Nucleus accumbens (tissue), 56 donors: ENCODE data around the gene TIPIN.
"Not testable (repeated sequence)": the region's sequence is repeated elsewhere in the genome, so short reads cannot be mapped to it uniquely, and the experiment has no call there.

Experiments used
- DNase-seq, 56 donors: peaks; one replicate each; lab custom pipeline; 2025; lab: John Stamatoyannopoulos, UW

Gene TIPIN

GRCh38 chr15:66306381-66306780, 50.1 kb downstream of the TIPIN start:
- DNase-seq, result no peak

DNA sequence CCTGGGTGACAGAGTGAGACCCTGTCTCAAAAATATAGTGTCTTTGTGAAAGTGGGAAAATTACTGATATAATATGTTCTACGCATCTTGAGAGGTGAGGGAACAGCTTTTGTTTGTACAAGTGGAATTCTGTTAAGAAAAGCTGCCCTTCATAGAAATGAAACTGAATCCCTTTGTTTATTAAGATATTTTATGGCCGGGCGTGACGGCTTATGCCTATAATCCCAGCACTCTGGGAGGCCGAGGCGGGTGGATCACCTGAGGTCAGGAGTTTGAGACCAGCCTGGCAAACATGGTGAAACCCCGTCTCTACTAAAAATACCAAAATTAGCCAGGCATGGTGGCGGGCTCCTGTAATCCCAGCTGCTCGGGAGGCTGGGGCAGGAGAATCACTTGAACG, 52.1 kb downstream of the TIPIN start:
- not testable (repeated sequence) for DNase-seq

DNA sequence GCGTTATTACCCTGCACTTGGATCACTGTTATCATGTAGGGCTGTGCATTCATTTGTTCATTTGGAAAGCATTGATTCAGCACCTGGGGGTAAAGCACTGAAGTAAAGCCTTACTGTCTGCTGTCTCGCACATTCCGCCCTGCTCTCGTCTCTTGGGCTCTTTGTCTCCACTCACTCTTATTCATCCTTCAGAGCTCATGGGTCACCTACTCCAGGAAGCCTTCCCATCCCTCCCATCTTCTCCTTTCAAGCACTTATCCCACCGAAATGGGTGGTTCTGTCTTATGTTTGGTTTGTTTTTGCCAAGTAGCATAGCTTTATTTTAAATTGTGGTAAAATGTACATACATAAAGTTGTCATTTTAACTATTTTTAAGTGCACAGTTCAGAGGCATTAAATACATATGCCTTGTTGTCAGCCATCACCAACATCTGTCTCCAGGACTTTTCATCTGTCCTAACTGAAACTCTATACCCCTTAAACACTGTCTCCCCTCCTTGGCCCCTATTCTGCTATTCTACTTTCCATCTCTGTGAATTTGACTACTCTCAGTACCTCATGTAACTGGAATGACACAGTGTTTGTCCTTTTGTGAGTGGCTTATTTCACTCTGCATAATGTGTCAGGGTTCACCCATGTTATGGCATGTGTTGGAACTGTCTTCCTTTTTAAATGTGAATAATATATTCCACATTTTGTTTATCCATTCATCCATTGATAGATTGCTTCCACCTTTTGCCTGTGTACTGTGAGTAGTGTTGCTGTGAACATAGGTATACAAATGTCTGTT, 53.8 kb downstream of the TIPIN start:
- DNase-seq, result no peak

DNA sequence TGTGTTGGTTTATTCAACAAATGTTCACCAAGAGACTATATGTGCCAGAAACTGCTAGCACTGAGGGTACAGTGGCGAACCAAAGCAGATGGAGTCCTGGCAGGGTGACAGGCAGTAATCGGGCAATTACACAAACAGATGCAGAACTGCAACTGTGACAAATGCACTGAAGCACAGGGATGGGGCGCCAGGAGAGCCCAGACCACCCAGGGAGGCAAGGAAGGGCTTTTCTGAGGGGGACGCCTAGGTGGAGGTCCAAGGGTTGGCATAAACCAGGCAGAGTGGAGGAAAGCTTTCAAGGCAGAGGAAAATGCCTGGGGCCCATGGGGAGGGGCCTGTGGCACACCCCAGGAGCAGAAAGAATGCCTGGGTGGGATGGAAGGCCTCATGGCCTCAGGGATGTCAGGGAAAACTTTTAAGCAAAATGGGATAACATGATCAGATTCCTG, 57.7 kb downstream of the TIPIN start:
- no peak for DNase-seq

- no peak for DNase-seq
Measured at GRCh38 chr15:66296186-66296585, 60.3 kb downstream of the TIPIN start.

DNA sequence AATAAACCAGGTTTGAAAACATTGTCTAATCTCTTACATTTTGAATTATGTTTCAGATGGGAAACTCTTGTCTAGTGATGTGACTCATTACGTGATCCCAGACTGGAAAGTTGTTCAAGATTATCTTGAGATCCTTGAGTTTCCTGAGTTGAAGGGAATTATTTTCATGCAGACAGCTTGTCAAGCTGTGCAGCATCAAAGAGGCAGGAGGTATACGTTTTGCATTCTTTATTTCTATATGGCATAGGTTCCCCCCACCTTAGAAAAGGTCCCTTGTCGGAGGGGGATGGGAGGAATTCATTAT, 61.6 kb downstream of the TIPIN start:
- no peak for DNase-seq

GRCh38 chr15:66294157-66294931, 62.1 kb downstream of the TIPIN start:
- DNase-seq, result peak in 19 of 56 donors; percentile 13 to 65 (median 48)

- peak in 46 of 56 donors; percentile 19 to 85 (median 56) for DNase-seq
Measured at GRCh38 chr15:66293419-66294156, 62.9 kb downstream of the TIPIN start, which contains the start of gene DIS3L. DIS3L (plus strand) TSS chr15:66293568; CDS start chr15:66293597, 29 bp downstream.

GRCh38 chr15:66292571-66293418, 63.7 kb downstream of the TIPIN start:
- DNase-seq, result peak in 7 of 56 donors; percentile 4 to 67 (median 38)

DNA sequence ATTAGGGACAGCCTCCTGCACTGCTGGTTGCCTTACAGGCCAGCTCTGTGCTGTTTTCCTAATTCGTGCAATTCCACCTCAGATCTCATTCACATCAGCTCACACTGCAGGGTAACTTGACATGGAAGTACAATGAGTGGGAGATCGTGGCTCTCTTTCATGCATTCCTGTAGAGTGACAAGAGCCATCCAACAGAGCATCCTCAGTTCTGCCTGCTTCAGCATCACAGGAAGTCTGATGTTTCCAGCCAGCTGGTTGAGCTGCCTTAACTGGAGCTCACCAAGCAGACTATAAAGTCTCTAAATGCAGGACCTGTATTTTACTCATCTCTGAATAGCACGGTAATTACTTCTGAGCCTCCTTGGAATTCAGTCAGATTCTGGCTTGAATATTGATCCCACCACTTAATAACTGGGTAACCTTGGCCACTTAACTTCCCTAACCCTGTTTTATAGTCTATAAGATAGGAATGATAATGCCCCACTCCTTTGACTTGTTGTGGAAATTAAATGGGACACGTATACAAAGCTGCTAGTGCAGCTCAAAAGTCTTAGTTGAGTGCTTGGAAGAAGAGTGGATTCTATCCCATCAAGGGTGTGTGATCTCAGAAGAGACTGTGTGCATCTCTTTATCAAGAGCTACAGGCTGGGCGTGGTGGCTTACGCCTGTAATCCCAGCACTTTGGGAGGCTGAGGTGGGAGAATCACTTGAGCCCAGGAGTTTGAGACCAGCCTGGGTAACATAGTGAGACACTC, 64.5 kb downstream of the TIPIN start:
- DNase-seq, result no peak

DNA sequence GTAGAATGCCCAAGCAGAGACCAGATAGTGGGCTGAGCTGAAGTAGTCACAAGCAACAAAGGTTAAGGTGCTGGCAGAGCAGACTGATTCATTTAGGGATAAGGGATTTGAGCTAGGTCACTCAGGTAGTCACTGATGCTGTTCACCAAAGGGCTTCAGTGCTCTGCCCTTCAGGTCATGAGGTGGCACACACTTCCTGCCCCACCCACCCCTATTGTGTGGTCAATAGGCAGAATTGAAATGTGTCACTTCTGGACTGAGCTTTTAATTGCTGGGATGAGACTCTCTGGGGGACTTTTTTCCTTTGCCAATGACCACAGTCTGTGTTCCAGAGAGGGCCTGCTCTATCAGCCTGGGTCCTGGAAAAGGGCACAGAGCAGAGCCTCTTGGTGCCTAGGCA, 66.0 kb downstream of the TIPIN start:
- DNase-seq, result no peak

GRCh38 chr15:66290007-66290406, 66.5 kb downstream of the TIPIN start:
- DNase-seq, result no peak

DNA sequence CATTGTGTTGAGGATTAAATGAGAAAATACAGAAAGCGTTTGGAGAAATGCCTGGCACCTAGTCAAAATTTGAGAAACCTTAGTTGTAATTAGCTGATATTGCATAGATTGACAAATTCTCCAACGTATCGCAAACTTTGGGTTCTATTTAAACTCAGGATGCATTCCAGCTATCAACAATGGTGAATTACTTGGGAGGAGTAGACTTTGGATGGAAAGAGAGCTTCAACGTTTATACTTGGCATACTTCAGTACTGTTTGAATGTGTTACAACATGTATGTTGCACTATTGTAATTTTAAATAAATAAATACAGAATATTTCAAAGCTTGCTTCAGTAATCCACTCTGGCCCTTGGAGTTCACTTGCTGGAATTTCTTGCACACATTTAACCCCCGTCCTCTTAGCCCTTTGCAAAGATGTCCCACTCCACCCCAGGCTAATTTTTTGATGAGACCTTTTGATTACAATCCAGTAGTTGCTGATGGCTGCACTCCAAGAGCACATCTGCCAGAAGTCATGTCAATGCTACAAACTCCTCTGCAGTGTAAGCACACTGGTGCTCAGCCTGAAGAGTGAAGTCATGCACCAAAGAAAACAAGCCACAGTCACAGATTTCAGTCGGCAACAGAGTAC, 67.8 kb downstream of the TIPIN start:
- DNase-seq, result peak in 1 of 56 donors; percentile 10

GRCh38 chr15:66288093-66288492, 68.4 kb downstream of the TIPIN start:
- no peak for DNase-seq

GRCh38 chr15:66287461-66288057, 68.9 kb downstream of the TIPIN start:
- no peak for DNase-seq
